RWPE1 (cell line): Measurements from ENCODE around the gene POLR3G.
A peak's percentile ranks its signal among the peaks of the same experiment; 100 is the strongest.

Experiments used
- CTCF ChIA-PET: fragments of 350-600 bp; sonication (Branson Sonifier 250); formaldehyde crosslinking; extraction: SDS; loops from one replicate; lab custom pipeline; 2021; lab: Yijun Ruan, JAX
- POLR2A ChIA-PET: fragments of 400-600 bp; formaldehyde crosslinking; extraction: SDS; loops from one replicate; lab custom pipeline; 2020; ENCODE audit warnings: antibody characterized with exemption; ENCODE audit not compliant: low non-redundant PET; lab: Yijun Ruan, JAX
- DNase-seq: peaks from one replicate; pipeline ENCODE4 v3.0.0; 2012; ENCODE audit warnings: low spot score
- H3K27ac ChIP-seq: fragments of 450-650 bp; 2 replicates; pipeline ENCODE4 v1.5.1; 2017
- CTCF ChIP-seq: fragments of 450-650 bp; conservative IDR thresholded peaks from 2 replicates; pipeline ENCODE4 v1.5.1; 2017; ENCODE audit warnings: low read depth, mild to moderate bottlenecking

Gene POLR3G

DNA sequence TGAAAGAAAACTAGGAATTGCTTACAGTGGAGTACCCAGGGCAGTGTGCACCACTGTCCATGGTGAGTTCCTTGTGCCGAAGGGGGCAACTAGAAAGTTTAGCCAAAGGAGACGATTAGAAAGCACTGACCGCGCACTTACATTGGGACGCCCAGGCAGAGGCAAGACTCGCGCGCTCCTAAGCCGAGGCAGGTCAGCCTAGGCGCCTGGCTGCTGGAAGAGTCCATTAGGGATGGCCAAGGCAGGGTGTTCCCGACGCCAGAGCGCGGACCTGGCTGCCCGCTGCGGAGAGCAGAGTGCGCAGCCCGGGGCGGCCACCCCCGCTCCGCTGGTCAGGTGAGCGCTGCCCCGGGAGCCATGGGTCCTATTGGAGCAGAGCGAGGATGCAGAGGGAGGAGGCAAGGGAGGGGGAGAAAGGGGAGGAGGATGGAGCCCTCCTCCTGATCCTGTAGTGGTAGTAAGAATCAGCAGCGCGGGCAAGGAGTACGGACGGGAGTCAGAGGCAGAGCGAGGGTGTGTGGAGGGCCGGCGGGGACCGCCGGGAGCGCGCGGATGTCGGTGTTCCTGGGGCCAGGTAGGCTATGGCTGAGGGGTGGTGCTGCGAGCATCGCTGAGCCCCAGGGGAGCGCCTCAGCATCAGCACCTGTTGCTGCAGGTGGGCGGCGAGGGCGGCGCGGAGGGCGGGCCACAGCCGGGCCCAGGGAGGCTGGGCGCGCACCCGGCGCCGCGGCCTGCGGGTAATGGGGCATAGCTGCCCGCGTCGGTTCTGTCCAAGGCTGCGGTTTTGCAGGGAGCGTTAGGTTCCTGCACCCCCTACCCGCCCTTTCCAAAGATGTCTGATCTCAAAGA, 83.9 kb downstream of the POLR3G start, which contains the start of gene ADGRV1:
Gene ADGRV1 (plus strand): TSS at position 454 of the 849 bp plus-strand sequence. CDS start 99 bp downstream, at position 553.
- DNase-seq: peak; percentile 88
- TF ChIP-seq CTCF: no peak
- ChIA-PET POLR2A (no interaction called here), CTCF (no interaction called here)
- H3K27ac ChIP-seq: no peak within 1 kb of the TSS

- no peak overlapping the region for H3K27ac ChIP-seq
- ChIA-PET POLR2A (no interaction called here), CTCF (no interaction called here)
- no peak for TF ChIP-seq CTCF
- no peak for DNase-seq
Measured at GRCh38 chr5:90560771-90561170, 86.1 kb downstream of the POLR3G start.

DNA sequence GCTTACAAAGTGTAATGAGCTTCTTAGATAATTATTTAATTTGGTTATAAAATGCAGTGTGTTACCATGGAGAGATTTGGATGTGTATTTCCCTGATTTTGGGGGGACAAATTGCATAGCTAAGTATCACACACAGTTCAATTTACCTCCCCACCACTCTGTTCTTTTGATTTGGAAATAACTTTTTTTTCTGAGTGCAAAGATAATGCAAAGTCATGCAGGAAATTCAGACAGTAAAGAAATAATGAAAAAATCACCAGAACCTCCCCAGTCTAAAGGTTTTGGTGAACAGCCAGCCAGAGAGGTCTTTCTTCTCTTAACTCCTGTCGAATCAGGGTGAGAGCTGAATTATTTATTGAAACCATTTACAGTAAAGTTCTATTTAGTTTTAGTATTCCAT, 87.1 kb downstream of the POLR3G start:
- POLR2A ChIA-PET: no interaction called here
- DNase-seq: no peak
- no peak for TF ChIP-seq CTCF
- H3K27ac ChIP-seq: no peak overlapping the region
- CTCF ChIA-PET: interaction anchor here (0.7 kb wide), 1 partner anchor 1290 kb away, joined by 3 read pairs; no protein-coding TSS in a partner anchor

DNA sequence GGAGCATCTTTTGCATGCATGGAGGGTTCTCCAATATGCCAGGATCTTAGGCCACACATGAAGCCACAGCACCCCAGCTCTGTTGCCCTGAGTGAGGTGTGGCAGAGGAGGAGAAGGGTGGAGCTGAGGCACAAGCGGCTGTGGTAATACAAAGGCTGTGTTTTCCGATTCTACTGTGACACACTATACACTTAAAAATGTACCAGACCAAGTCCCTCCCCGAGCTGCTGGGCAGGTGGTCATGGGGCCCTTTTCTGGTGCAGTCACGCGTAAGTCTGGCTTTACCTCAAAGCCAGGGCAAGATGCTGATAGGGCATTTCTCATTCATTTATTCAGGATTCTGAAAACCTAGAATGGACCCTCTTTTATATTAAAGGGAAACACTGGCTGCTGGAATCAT, 87.7 kb downstream of the POLR3G start:
- no peak for DNase-seq
- ChIA-PET CTCF (interaction anchor here (0.7 kb wide), 1 partner anchor 1291 kb away, joined by 3 read pairs; no protein-coding TSS in a partner anchor), POLR2A (no interaction called here)
- TF ChIP-seq CTCF: no peak
- no peak overlapping the region for H3K27ac ChIP-seq

GRCh38 chr5:90563108-90563507, 88.4 kb downstream of the POLR3G start:
- CTCF ChIA-PET: no interaction called here
- no peak for DNase-seq
- TF ChIP-seq CTCF: no peak
- no peak overlapping the region for H3K27ac ChIP-seq
- POLR2A ChIA-PET: no interaction called here
